Natural killer cell treated with Interleukin-12 subunit alpha and Interleukin-12 subunit beta and Interleukin-15 and Interleukin-18, amount 100 ng/mL, for 72 hours (primary cell): ENCODE results near the gene POLR1E. TPM values are rescaled to one million over a fixed set of nuclear protein-coding genes. Genes with fewer than 3 reads are reported as not detected.
A peak's percentile ranks its signal among the peaks of the same experiment; 100 is the strongest.

ENCODE experiments used
- ATAC-seq, 2 donors: fragments of 150-1000 bp; cut with Tn5 transposase in 1 of 2; sonication (Bioruptor Pico), chemical (Tn5 transposase) in 1 of 2; 2 replicates each; pipeline ENCODE4 v1.10.0; 2021
- DNase-seq: peaks from one replicate; pipeline ENCODE4 v3.0.0; 2022; ENCODE audit warnings: low spot score
- H3K27ac Mint-ChIP-seq, 2 donors: 1 replicate in 1 of 2; 2 replicates in 1 of 2; pipeline ENCODE4 v1.8.0; 2022; ENCODE audit warnings: mixed read lengths in 2 of 2, mild to moderate bottlenecking in 1 of 2, moderate library complexity in 1 of 2
- H3K27me3 Mint-ChIP-seq, 2 donors: 1 replicate in 1 of 2; 2 replicates in 1 of 2; pipeline ENCODE4 v1.8.0; 2022; ENCODE audit warnings: mixed read lengths in 2 of 2
- H3K36me3 Mint-ChIP-seq: one replicate; pipeline ENCODE4 v1.8.0; 2022; ENCODE audit warnings: mixed read lengths
- H3K4me1 Mint-ChIP-seq, 2 donors: 1 replicate in 1 of 2; 2 replicates in 1 of 2; pipeline ENCODE4 v1.8.0; 2022; ENCODE audit warnings: low read depth in 2 of 2, mixed read lengths in 2 of 2, mild to moderate bottlenecking in 1 of 2
- H3K4me3 Mint-ChIP-seq: one replicate; pipeline ENCODE4 v1.8.0; 2022; ENCODE audit warnings: mixed read lengths
- H3K9me3 Mint-ChIP-seq: 2 replicates; pipeline ENCODE4 v1.8.0; 2022; ENCODE audit warnings: mixed read lengths
- total RNA-seq, 2 donors: library from RNA; stranded (reverse); gene quantifications; one replicate each; pipeline ENCODE4 v1.2.3, GENCODE V29; 2022

Gene POLR1E
- total RNA-seq, 2 donors from 2014 or later = 37.0 to 70.2 TPM

DNA sequence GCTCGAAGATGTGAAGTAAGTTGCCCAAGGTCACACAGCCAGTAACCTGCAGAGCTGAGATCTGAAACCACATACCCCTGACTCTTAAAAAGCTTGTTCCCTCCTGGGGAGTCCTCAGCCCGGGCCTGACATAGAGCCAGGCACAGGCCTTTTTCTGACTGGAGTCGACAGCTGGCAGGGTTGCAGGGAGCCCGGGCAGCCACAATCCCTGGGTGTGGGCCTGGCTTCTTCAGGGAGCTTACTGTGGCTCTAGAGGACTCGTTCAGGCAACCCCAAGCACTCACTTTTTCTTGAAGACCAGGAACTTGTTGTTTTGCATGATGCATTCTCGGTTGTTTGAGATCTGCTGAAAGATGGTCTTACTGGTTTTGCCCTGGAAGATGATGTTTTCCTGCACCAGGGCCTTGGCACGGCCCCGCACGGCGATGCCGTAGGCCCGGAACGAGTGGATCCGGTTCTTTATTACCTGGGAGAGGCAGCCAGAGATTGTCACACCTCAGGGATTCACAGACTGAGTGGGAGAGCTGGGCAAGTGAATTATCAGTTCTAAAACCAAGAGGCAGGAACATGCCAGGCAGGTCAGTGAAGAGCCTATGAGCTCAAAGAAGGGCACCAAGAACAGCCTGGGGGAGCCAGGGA lies 30.0 kb downstream of the POLR1E start:
- Mint-ChIP-seq H3K27me3 (peaks cover 0 to 11% of the 10 kb centered on the region in 2 donors), H3K4me1 (peaks cover 24 to 33% of the 10 kb centered on the region in 2 donors), H3K4me3 (no peak overlapping the region), H3K9me3 (no peaks in the 10 kb centered on the region), H3K36me3 (no peaks in the 10 kb centered on the region), H3K27ac (no peak overlapping the region)
- ATAC-seq (no peak), DNase-seq (no peak)

GRCh38 chr9:37517923-37518322 lies 32.2 kb downstream of the POLR1E start:
- no peaks in the 10 kb centered on the region for H3K9me3 Mint-ChIP-seq
- H3K27ac Mint-ChIP-seq = no peak overlapping the region
- H3K4me3 Mint-ChIP-seq = no peak overlapping the region
- no peak for ATAC-seq
- H3K27me3 Mint-ChIP-seq = peaks cover 0 to 11% of the 10 kb centered on the region in 2 donors
- no peak for DNase-seq
- no peaks in the 10 kb centered on the region for H3K36me3 Mint-ChIP-seq
- H3K4me1 Mint-ChIP-seq = peaks cover 9 to 15% of the 10 kb centered on the region in 2 donors

DNA sequence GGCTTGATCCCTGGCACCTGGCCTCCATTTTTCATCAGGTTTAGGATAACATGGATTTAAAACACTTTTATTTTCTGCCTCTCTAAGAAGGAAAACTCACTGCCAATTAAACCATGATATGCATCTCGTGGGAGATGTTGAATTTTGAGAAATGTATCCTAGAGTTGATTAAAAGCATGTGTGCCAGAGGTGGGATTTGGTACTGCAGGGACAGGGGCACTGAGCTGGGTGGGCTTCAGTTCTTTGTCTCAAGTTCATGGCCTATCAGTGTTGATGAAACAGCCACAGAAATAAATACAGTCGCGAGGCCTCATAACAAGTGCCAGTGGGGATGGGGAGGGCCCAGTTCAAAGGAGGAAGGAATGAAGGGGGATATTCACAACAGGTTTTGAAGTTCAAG lies 34.9 kb downstream of the POLR1E start:
- Mint-ChIP-seq H3K27me3 (peaks cover 0 to 2% of the 10 kb centered on the region in 2 donors), H3K36me3 (peaks cover 5% of the 10 kb centered on the region), H3K9me3 (no peaks in the 10 kb centered on the region), H3K27ac (no peak overlapping the region), H3K4me1 (no peaks in the 10 kb centered on the region), H3K4me3 (no peak overlapping the region)
- ATAC-seq = no peak
- DNase-seq = no peak

GRCh38 chr9:37521111-37521510 lies 35.4 kb downstream of the POLR1E start:
- Mint-ChIP-seq H3K27ac (no peak overlapping the region), H3K4me1 (no peaks in the 10 kb centered on the region), H3K9me3 (no peaks in the 10 kb centered on the region), H3K4me3 (no peak overlapping the region), H3K36me3 (peaks cover 5% of the 10 kb centered on the region), H3K27me3 (no peaks in the 10 kb centered on the region)
- ATAC-seq (no peak), DNase-seq (no peak)

GRCh38 chr9:37522971-37523370 lies 37.2 kb downstream of the POLR1E start:
- Mint-ChIP-seq H3K36me3 (peaks cover 5% of the 10 kb centered on the region), H3K27ac (no peak overlapping the region), H3K27me3 (no peaks in the 10 kb centered on the region), H3K4me3 (no peak overlapping the region), H3K9me3 (no peaks in the 10 kb centered on the region), H3K4me1 (no peaks in the 10 kb centered on the region)
- no peak for ATAC-seq
- no peak for DNase-seq

DNA sequence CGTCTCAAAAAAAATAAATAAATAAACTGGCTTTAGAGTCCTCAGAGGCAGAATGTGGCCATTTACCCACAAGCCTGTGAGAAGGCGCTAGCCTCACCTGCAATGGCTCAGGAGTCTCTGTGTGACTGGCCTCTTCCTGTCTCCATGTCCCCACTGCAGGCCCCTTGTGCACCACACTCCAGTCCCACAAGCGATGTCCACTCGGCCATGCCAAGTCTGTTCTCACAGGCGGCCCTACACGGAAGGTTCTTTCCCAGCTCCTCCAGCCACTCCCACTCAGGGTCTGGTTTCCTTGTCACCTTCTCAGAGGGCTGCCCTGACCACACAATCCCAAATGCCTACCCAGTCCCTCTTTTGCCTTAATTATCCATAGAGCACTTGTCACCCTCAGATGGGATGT lies 38.2 kb downstream of the POLR1E start:
- Mint-ChIP-seq H3K27me3 (no peaks in the 10 kb centered on the region), H3K4me3 (no peak overlapping the region), H3K4me1 (peaks cover 0 to 2% of the 10 kb centered on the region in 2 donors), H3K9me3 (no peaks in the 10 kb centered on the region), H3K36me3 (peaks cover 5% of the 10 kb centered on the region), H3K27ac (no peak overlapping the region)
- ATAC-seq (no peak), DNase-seq (no peak)

DNA sequence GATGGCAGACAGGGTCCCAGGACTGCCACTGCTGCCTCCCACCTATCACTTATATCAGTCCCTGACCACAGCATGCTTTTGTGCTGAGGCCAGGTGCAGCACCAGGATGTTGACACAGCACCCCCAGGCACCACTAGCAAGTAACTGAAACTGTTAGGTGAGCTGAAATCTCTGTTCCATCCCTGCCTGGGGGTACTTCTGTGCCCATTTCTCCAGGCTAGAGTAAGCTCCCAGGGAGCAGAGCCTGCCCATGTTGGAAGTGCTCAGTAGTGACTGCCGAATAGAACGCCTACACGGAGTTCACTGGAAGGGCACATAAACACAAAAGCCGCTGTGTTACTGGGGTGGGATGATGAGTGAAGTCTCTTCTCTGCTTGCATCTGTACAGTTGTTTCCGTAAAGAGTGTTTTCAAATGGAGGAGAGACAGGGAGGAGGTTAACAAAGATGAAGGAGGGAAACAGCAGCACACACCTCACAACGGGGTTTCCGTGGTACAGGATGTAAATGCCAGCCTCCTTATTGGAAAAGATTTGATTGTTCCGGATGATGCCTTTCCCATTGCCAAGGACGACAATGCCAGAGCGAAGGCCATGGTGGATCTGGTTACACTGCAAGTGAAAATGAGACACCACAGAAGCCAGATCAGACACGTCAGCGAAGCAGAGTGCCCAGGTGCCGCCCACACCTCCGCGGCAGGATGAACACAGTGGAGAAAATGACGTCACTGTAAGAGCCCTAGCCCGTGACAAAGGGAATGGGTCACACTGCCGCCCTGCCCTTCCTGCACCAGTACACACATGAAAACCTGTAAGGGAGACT lies 43.1 kb downstream of the POLR1E start:
- H3K27ac Mint-ChIP-seq = no peak overlapping the region
- peaks cover 5% of the 10 kb centered on the region for H3K36me3 Mint-ChIP-seq
- no peaks in the 10 kb centered on the region for H3K27me3 Mint-ChIP-seq
- no peak overlapping the region for H3K4me3 Mint-ChIP-seq
- H3K4me1 Mint-ChIP-seq = peaks cover 4% of the 10 kb centered on the region in 2 donors
- no peaks in the 10 kb centered on the region for H3K9me3 Mint-ChIP-seq
- DNase-seq (no peak), ATAC-seq (no peak)

DNA sequence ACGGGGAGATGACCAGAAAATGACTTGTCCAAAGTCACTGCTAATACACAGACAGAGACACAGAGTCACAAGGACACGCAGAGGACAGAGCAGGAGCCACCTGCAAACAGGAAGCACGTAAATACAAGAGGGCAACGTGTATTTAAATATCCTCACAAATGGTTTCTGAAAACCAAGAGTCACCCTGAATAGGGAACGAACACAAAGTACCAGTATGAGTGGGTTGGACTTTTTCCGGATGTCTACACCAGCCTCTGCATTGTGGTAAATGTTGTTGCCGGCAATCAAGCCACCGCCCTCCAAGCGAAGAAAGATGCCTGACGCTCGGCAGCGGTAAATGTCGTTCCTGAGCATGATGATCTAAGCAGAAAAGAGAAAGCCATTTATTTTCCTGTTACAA lies 46.0 kb downstream of the POLR1E start:
- Mint-ChIP-seq H3K27me3 (no peaks in the 10 kb centered on the region), H3K4me3 (no peak overlapping the region), H3K27ac (no peak overlapping the region), H3K9me3 (no peaks in the 10 kb centered on the region), H3K36me3 (no peaks in the 10 kb centered on the region), H3K4me1 (peaks cover 4% of the 10 kb centered on the region in 2 donors)
- DNase-seq (no peak), ATAC-seq (peak in 1 of 2 donors; percentile 43)

DNA sequence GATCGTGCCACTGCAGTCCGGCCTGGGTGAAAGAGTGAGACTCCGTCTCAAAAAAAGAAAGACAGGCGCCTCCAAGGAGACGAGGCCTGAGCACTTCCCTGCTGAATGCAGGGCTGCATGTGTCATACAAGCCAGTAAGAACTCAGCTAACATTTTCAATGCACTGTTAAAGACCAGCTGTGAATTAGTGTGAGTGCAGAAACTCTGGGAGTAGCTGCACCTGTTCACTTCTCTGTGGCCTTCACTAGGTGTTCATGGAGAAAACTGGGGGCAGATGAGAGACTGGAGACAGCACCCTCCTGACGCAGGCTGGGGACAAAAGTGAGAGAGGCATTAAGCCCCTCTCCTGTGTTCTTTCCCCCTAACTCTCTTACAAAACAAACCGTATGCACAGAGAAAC lies 48.7 kb downstream of the POLR1E start:
- DNase-seq (no peak), ATAC-seq (peak in 1 of 2 donors; percentile 15)
- H3K36me3 Mint-ChIP-seq = no peaks in the 10 kb centered on the region
- H3K4me3 Mint-ChIP-seq = no peak overlapping the region
- no peak overlapping the region for H3K27ac Mint-ChIP-seq
- H3K27me3 Mint-ChIP-seq = no peaks in the 10 kb centered on the region
- H3K4me1 Mint-ChIP-seq = peaks cover 0 to 4% of the 10 kb centered on the region in 2 donors
- H3K9me3 Mint-ChIP-seq = no peaks in the 10 kb centered on the region

GRCh38 chr9:37534901-37535300 lies 49.2 kb downstream of the POLR1E start:
- H3K27me3 Mint-ChIP-seq = no peaks in the 10 kb centered on the region
- no peak for ATAC-seq
- H3K9me3 Mint-ChIP-seq = no peaks in the 10 kb centered on the region
- no peak for DNase-seq
- H3K36me3 Mint-ChIP-seq = no peaks in the 10 kb centered on the region
- H3K27ac Mint-ChIP-seq = no peak overlapping the region
- peaks cover 0 to 4% of the 10 kb centered on the region in 2 donors for H3K4me1 Mint-ChIP-seq
- no peak overlapping the region for H3K4me3 Mint-ChIP-seq

DNA sequence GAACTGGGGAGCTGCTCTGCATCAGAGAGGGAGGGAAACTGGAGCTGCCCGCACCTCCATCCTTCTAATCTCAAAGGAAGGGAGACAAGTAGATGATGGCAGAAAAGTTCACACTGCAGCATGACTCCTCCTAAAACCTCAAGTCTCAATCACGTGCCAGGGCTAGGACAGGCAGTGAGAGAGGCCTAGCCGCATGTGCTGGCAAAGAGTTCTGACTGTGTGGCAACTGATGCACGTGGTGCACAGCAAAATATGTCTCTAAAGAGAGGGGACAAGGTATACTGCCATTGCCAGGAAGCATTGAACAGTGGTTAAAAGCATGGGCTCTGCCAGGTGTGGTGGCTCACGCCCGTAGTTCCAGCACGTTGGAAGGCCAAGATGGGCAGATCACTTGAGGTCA lies 52.4 kb downstream of the POLR1E start:
- H3K27ac Mint-ChIP-seq = no peak overlapping the region
- DNase-seq (no peak), ATAC-seq (no peak)
- H3K36me3 Mint-ChIP-seq = no peaks in the 10 kb centered on the region
- no peaks in the 10 kb centered on the region for H3K27me3 Mint-ChIP-seq
- H3K9me3 Mint-ChIP-seq = no peaks in the 10 kb centered on the region
- no peaks in the 10 kb centered on the region for H3K4me1 Mint-ChIP-seq
- no peak overlapping the region for H3K4me3 Mint-ChIP-seq

- no peak for ATAC-seq
- DNase-seq = no peak
- Mint-ChIP-seq H3K27me3 (no peaks in the 10 kb centered on the region), H3K36me3 (no peaks in the 10 kb centered on the region), H3K9me3 (no peaks in the 10 kb centered on the region), H3K27ac (no peak overlapping the region), H3K4me1 (no peaks in the 10 kb centered on the region), H3K4me3 (no peak overlapping the region)
Measured at GRCh38 chr9:37539634-37540033, 53.9 kb downstream of the POLR1E start.

- Mint-ChIP-seq H3K27me3 (no peaks in the 10 kb centered on the region), H3K27ac (no peak overlapping the region), H3K36me3 (no peaks in the 10 kb centered on the region), H3K4me1 (no peaks in the 10 kb centered on the region), H3K4me3 (no peak overlapping the region), H3K9me3 (no peaks in the 10 kb centered on the region)
- no peak for DNase-seq
- ATAC-seq = no peak
Measured at GRCh38 chr9:37540634-37541033, 54.9 kb downstream of the POLR1E start.

DNA sequence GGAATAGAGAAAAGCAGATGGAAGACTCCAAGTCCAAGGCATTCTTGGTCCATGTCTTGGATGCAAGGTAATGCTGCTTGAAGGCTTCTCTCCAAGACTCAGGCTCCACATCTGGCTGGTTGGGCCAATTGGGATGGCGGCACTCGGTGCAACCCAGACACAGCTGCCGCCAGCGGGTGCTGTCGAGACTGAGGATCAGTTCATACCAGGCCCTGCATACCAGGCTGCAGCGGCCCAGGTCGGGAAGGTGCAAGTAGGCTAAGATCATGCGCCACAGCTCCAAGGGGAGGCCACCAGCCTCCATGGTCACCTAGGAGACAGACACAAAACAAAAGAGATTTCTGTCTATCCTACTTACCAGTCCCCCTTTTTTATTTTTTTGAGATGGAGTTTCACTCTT lies 55.7 kb downstream of the POLR1E start:
- H3K4me3 Mint-ChIP-seq = no peak overlapping the region
- no peak for DNase-seq
- no peak overlapping the region for H3K27ac Mint-ChIP-seq

More for the DNA sequence above, 55.7 kb downstream of the POLR1E start:
- H3K9me3 Mint-ChIP-seq = no peaks in the 10 kb centered on the region
- H3K4me1 Mint-ChIP-seq = no peaks in the 10 kb centered on the region
- no peaks in the 10 kb centered on the region for H3K27me3 Mint-ChIP-seq
- no peaks in the 10 kb centered on the region for H3K36me3 Mint-ChIP-seq
- no peak for ATAC-seq
